A549 (cell line): ENCODE measurements around the gene F10. TPM values are rescaled to one million over a fixed set of nuclear protein-coding genes. Genes with fewer than 3 reads are reported as not detected.

ENCODE experiments used
- ATAC-seq, 2 experiments: fragments of 200-7000 bp in 1 of 2; fragments of >200 bp in 1 of 2; cut with Nextera tagmentation in 1 of 2; cut with Tn5 transposase in 1 of 2; 3 replicates each; pipeline versions ENCODE4 v1.8.0 to v1.9.1; 2018 to 2020; ENCODE audit warnings: mild to moderate bottlenecking in 1 of 2, moderate library complexity in 1 of 2
- CTCF ChIA-PET: fragments of 300-600 bp; sonication (Branson Sonifier 250); formaldehyde crosslinking; extraction: SDS; loops from one replicate; lab custom pipeline; 2021; ENCODE audit warnings: antibody characterized with exemption, inconsistent platforms; lab: Yijun Ruan, JAX
- POLR2A ChIA-PET: fragments of 350-600 bp; formaldehyde crosslinking; extraction: SDS; loops from one replicate; lab custom pipeline; 2021; ENCODE audit warnings: antibody characterized with exemption, inconsistent platforms; lab: Yijun Ruan, JAX
- DNase-seq, 2 experiments: peaks; one replicate each; pipeline versions ENCODE4 v3.0.0 to v3.0.0-alpha.2; 2011 to 2016; ENCODE audit warnings: low read depth in 1 of 2, low spot score in 1 of 2
- FAIRE-seq: peaks from 2 replicates; lab custom pipeline; 2011; peaks lifted over from hg19 to GRCh38; lab: Jason Lieb, UNC
- H3K27ac ChIP-seq, 2 experiments: fragments of >200 bp; sonication (Bioruptor Twin); formaldehyde crosslinking; 3 replicates each; pipeline ENCODE4 v1.5.1; 2016 to 2017
- H3K4me1 ChIP-seq: fragments of >200 bp; sonication (Bioruptor Twin); formaldehyde crosslinking; 3 replicates; pipeline ENCODE4 v1.6.1; 2016
- H3K4me2 ChIP-seq: fragments of >200 bp; sonication (Bioruptor Twin); formaldehyde crosslinking; 3 replicates; pipeline ENCODE4 v1.6.1; 2016
- H3K4me3 ChIP-seq: fragments of >200 bp; sonication (Bioruptor Twin); formaldehyde crosslinking; 3 replicates; pipeline ENCODE4 v1.5.1; 2016
- H3K9me3 ChIP-seq: fragments of >200 bp; sonication (Bioruptor Twin); formaldehyde crosslinking; 3 replicates; pipeline ENCODE4 v1.6.1; 2016
- EHMT2 ChIP-seq: fragments of 200-600 bp; sonication (generic); IDR thresholded peaks from 2 replicates; pipeline ENCODE4 v1.6.1; 2016; ENCODE audit warnings: antibody characterized with exemption, low read depth, mild to moderate bottlenecking, moderate library complexity
- FOSB ChIP-seq: fragments of 250-450 bp; sonication (Bioruptor Pico); IDR thresholded peaks from 2 replicates; pipeline ENCODE4 v1.5.0; 2020; ENCODE audit warnings: mild to moderate bottlenecking, moderate library complexity
- GATA3 ChIP-seq: IDR thresholded peaks from 2 replicates; pipeline ENCODE4 v1.6.1; 2012; ENCODE audit warnings: borderline replicate concordance
- NFE2L2 ChIP-seq: fragments of 150-350 bp; conservative IDR thresholded peaks from 2 replicates; pipeline ENCODE4 v1.6.1; 2014; ENCODE audit warnings: low read length
- ZSCAN20 ChIP-seq: fragments of 250-450 bp; sonication (Bioruptor Pico); IDR thresholded peaks from 2 replicates; pipeline ENCODE4 v1.8.0; 2022; ENCODE audit warnings: mild to moderate bottlenecking, moderate library complexity
- WGBS: methylation state at CpG from one replicate; pipeline ENCODE4 v1.1.6; 2017; ENCODE audit errors: missing lambda C conversion rate; 5-methylcytosine and 5-hydroxymethylcytosine counted together
- polyA plus RNA-seq, 4 experiments: library from polyadenylated mRNA; depleted of rRNA in 3 of 4; stranded (reverse); fragments of >200 nt; fragmentation: RNase III in 1 of 4; extraction: RNeasy Plus Mini Kit Qiagen cat#74134 plus additional on column Dnase treatment in 1 of 4; gene quantifications; 2 replicates in 3 of 4; 3 replicates in 1 of 4; pipeline ENCODE4 v1.2.3, GENCODE V29; 2011 to 2017
- TF ChIP-seq, protein P1 (sequence below): fragments of 250-450 bp; sonication (Bioruptor Pico); IDR thresholded peaks from 2 replicates; pipeline ENCODE4 v1.5.0; 2021; ENCODE audit warnings: mild to moderate bottlenecking, moderate library complexity, borderline replicate concordance
- TF ChIP-seq, protein P2 (sequence below): fragments of >200 bp; sonication (Bioruptor Twin); formaldehyde crosslinking; IDR thresholded peaks from 3 replicates; pipeline ENCODE4 v1.5.1; 2016
- TF ChIP-seq, protein P3 (sequence below): fragments of >200 bp; sonication (Bioruptor Twin); formaldehyde crosslinking; IDR thresholded peaks from 3 replicates; pipeline ENCODE4 v1.6.1; 2016
- TF ChIP-seq, protein P4 (sequence below): fragments of 200-600 bp; sonication (generic); IDR thresholded peaks from 2 replicates; pipeline ENCODE4 v1.6.1; 2016; ENCODE audit warnings: antibody characterized with exemption, mild to moderate bottlenecking, moderate library complexity
- TF ChIP-seq, protein P5 (sequence below): IDR thresholded peaks from 2 replicates; pipeline ENCODE4 v1.6.1; 2012

F10 gene
- polyA plus RNA-seq, 2 of the 4 experiments (the other 2 are of a cell fraction): 0.32 TPM; not detected in 1

DNA sequence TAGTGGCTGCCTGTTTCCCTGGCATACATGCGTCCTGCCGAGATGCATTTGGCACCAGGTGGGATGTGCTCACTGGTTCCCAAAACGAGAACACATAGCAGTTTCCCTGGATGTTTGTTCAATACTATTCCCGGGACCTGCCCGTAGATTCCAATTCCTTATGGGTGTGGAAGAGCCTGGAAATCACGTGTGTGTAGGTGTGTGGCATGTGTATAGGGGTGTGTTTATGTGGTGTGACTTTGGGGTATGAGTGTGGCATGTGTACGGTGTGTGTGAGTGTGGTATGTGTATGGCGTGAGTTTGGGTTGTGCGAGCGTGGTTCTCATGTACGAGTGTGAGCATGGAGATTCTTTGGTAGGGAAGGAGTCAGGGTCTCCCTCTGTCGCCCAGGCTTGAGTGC lies 19.9 kb upstream of the F10 start:
- FAIRE-seq (no peak), ATAC-seq (no peak), DNase-seq (no peak)
- TF ChIP-seq NFE2L2 (no peak), FOSB (CRISPR knock-in tag) (no peak), EHMT2 (no peak), ZSCAN20 (CRISPR knock-in tag) (no peak)
- TF ChIP-seq, protein P1, sequence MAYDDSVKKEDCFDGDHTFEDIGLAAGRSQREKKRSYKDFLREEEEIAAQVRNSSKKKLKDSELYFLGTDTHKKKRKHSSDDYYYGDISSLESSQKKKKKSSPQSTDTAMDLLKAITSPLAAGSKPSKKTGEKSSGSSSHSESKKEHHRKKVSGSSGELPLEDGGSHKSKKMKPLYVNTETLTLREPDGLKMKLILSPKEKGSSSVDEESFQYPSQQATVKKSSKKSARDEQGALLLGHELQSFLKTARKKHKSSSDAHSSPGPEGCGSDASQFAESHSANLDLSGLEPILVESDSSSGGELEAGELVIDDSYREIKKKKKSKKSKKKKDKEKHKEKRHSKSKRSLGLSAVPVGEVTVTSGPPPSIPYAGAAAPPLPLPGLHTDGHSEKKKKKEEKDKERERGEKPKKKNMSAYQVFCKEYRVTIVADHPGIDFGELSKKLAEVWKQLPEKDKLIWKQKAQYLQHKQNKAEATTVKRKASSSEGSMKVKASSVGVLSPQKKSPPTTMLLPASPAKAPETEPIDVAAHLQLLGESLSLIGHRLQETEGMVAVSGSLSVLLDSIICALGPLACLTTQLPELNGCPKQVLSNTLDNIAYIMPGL: no peak
- TF ChIP-seq, protein P2, sequence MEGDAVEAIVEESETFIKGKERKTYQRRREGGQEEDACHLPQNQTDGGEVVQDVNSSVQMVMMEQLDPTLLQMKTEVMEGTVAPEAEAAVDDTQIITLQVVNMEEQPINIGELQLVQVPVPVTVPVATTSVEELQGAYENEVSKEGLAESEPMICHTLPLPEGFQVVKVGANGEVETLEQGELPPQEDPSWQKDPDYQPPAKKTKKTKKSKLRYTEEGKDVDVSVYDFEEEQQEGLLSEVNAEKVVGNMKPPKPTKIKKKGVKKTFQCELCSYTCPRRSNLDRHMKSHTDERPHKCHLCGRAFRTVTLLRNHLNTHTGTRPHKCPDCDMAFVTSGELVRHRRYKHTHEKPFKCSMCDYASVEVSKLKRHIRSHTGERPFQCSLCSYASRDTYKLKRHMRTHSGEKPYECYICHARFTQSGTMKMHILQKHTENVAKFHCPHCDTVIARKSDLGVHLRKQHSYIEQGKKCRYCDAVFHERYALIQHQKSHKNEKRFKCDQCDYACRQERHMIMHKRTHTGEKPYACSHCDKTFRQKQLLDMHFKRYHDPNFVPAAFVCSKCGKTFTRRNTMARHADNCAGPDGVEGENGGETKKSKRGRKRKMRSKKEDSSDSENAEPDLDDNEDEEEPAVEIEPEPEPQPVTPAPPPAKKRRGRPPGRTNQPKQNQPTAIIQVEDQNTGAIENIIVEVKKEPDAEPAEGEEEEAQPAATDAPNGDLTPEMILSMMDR: no peak
- TF ChIP-seq, protein P3, sequence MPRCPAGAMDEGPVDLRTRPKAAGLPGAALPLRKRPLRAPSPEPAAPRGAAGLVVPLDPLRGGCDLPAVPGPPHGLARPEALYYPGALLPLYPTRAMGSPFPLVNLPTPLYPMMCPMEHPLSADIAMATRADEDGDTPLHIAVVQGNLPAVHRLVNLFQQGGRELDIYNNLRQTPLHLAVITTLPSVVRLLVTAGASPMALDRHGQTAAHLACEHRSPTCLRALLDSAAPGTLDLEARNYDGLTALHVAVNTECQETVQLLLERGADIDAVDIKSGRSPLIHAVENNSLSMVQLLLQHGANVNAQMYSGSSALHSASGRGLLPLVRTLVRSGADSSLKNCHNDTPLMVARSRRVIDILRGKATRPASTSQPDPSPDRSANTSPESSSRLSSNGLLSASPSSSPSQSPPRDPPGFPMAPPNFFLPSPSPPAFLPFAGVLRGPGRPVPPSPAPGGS: no peak
- TF ChIP-seq, protein P4, sequence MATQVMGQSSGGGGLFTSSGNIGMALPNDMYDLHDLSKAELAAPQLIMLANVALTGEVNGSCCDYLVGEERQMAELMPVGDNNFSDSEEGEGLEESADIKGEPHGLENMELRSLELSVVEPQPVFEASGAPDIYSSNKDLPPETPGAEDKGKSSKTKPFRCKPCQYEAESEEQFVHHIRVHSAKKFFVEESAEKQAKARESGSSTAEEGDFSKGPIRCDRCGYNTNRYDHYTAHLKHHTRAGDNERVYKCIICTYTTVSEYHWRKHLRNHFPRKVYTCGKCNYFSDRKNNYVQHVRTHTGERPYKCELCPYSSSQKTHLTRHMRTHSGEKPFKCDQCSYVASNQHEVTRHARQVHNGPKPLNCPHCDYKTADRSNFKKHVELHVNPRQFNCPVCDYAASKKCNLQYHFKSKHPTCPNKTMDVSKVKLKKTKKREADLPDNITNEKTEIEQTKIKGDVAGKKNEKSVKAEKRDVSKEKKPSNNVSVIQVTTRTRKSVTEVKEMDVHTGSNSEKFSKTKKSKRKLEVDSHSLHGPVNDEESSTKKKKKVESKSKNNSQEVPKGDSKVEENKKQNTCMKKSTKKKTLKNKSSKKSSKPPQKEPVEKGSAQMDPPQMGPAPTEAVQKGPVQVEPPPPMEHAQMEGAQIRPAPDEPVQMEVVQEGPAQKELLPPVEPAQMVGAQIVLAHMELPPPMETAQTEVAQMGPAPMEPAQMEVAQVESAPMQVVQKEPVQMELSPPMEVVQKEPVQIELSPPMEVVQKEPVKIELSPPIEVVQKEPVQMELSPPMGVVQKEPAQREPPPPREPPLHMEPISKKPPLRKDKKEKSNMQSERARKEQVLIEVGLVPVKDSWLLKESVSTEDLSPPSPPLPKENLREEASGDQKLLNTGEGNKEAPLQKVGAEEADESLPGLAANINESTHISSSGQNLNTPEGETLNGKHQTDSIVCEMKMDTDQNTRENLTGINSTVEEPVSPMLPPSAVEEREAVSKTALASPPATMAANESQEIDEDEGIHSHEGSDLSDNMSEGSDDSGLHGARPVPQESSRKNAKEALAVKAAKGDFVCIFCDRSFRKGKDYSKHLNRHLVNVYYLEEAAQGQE: no peak
- TF ChIP-seq, protein P5, sequence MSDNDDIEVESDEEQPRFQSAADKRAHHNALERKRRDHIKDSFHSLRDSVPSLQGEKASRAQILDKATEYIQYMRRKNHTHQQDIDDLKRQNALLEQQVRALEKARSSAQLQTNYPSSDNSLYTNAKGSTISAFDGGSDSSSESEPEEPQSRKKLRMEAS: no peak
- H3K4me1 ChIP-seq: peaks cover 31% of the 10 kb centered on the region
- H3K4me3 ChIP-seq: no peak overlapping the region
- POLR2A ChIA-PET: no interaction called here
- no peak overlapping the region for H3K4me2 ChIP-seq
- H3K9me3 ChIP-seq: no peaks in the 10 kb centered on the region
- CTCF ChIA-PET: interaction anchor here (1.1 kb wide), 1 partner anchor 15 kb away, joined by 3 read pairs; no protein-coding TSS in a partner anchor
- WGBS: 85% methylated on average over 12 of the region's 12 CpGs
- H3K27ac ChIP-seq: peak overlapping the region in 1 of 2 experiments; percentile 86; a peak in 1 of 6 replicates

DNA sequence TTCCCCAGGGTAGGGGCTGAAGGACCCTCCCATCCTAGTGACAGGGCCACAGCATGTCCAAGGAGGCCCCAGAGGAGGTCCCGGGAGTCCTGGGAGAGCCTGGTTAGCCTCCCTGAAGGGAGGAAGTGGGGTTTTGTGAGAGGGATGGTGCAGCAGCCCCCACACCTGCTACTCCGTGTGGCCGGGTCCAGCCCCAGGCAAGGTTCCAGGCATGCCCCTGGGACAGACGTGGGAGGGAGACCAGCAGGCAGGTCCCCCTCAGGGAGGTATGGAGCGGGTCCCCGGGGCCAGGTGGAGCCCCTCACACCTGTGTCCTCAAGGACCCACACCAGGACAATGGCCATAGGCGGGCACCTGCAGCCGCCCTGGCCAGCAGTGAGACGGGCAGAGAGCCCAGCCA lies 19.0 kb upstream of the F10 start:
- TF ChIP-seq GATA3: no peak
- TF ChIP-seq, protein P4: no peak
- TF ChIP-seq, all 56 proteins: peak for 0
- ChIA-PET CTCF (no interaction called here), POLR2A (no interaction called here)
- H3K4me1 ChIP-seq: peaks cover 31% of the 10 kb centered on the region
- FAIRE-seq (no peak), DNase-seq (no peak), ATAC-seq (no peak)
- H3K27ac ChIP-seq: peak overlapping the region; percentile 86; a peak in 5 of 6 replicates
- no peaks in the 10 kb centered on the region for H3K9me3 ChIP-seq
- 94% methylated on average over 3 of the region's 9 CpGs for WGBS
- no peak overlapping the region for H3K4me3 ChIP-seq
- no peak overlapping the region for H3K4me2 ChIP-seq
